ENCODE results near the gene PIP5KL1. TPM values are rescaled to one million over a fixed set of nuclear protein-coding genes. Genes with fewer than 3 reads are reported as not detected.
A peak's percentile ranks its signal among the peaks of the same experiment; 100 is the strongest.

PIP5KL1 gene
- total and polyA plus RNA-seq, 2 of the 4 experiments (the other 2 are of a cell fraction), result 0.36 to 3.6 TPM

- Histone ChIP-seq H4K91ac (ENCODE audit: insufficient read depth, low read depth, low read length) (no peak overlapping the region), H3K79me1 (ENCODE audit: low read depth in 1 of 2, low read length in 2 of 2) (peaks cover 0 to 37% of the 10 kb centered on the region in 2 experiments; a peak in 3 of 4 replicates), H3K36me3 (ENCODE audit: control insufficient read depth, insufficient read depth, low read length) (peaks cover 58% of the 10 kb centered on the region), H3K9me3 (ENCODE audit: control insufficient read depth, insufficient read depth, low read length) (peaks cover 2% of the 10 kb centered on the region), H3K9me1 (ENCODE audit: insufficient read depth, low read length) (peaks cover 11% of the 10 kb centered on the region), H3K4me3 (ENCODE audit: insufficient read depth, low read depth, low read length) (no peak overlapping the region), H2AFZ (replicated peaks; ENCODE audit: low read length, poor library complexity) (no peak overlapping the region), H3K4ac (ENCODE audit: low read depth, low read length) (no peak overlapping the region), H3K14ac (replicated peaks; ENCODE audit: low read depth, low read length) (no peak overlapping the region), H2BK15ac (ENCODE audit: low read depth, low read length) (no peak overlapping the region), H3K9ac (ENCODE audit: low read depth, low read length) (no peak overlapping the region), H2BK120ac (ENCODE audit: low read depth, low read length) (no peak overlapping the region), H3K27ac (ENCODE audit: insufficient read depth, low read length) (no peak overlapping the region), H3K18ac (ENCODE audit: low read depth, low read length) (no peak overlapping the region), H3K27me3 (ENCODE audit: control insufficient read depth, insufficient read depth, low read length) (no peaks in the 10 kb centered on the region), H2AK5ac (ENCODE audit: low read depth, low read length) (no peak overlapping the region), H3K56ac (ENCODE audit: extremely low read depth, insufficient read depth, low read length) (no peak overlapping the region), H3K4me2 (ENCODE audit: low read depth, low read length) (no peak overlapping the region), H4K20me1 (ENCODE audit: insufficient read depth, low read length) (peaks cover 16% of the 10 kb centered on the region; the same call in 1 of the 2 replicates), H2BK5ac (ENCODE audit: low read depth, low read length, poor library complexity, severe bottlenecking) (no peak overlapping the region), H4K8ac (ENCODE audit: low read depth in 2 of 2, low read length in 2 of 2) (no peak overlapping the region), H3K23ac (ENCODE audit: low read depth, low read length) (no peak overlapping the region), H3K4me1 (ENCODE audit: control insufficient read depth, insufficient read depth, low read length) (peaks cover 4% of the 10 kb centered on the region), H4K5ac (ENCODE audit: low read depth, low read length) (no peak overlapping the region), H2BK20ac (ENCODE audit: low read depth, low read length) (no peak overlapping the region), H2AK9ac (replicated peaks; ENCODE audit: low read depth, low read length, poor library complexity) (no peak overlapping the region)
- ATAC-seq (ENCODE audit: low read depth) (no peak), DNase-seq (no peak)
- POLR2A ChIA-PET (ENCODE audit: unreplicated experiment), result no interaction called here
- CTCF ChIA-PET, result no interaction called here
- WGBS, 2 experiments (ENCODE audit: extremely low coverage in 2 of 2, insufficient read length in 1 of 2), result no CpG with 5 or more reads among the region's 2 CpGs
- intact Hi-C loops (cut with micrococcal nuclease) (no loop called here), in situ Hi-C loops (cut with MboI; ENCODE audit: low sequenced_read_pairs) (no loop called here), dilution Hi-C loops (cut with HindIII; ENCODE audit: low sequenced_read_pairs, unreplicated experiment) (no loop called here)
- TF ChIP-seq, protein P1, sequence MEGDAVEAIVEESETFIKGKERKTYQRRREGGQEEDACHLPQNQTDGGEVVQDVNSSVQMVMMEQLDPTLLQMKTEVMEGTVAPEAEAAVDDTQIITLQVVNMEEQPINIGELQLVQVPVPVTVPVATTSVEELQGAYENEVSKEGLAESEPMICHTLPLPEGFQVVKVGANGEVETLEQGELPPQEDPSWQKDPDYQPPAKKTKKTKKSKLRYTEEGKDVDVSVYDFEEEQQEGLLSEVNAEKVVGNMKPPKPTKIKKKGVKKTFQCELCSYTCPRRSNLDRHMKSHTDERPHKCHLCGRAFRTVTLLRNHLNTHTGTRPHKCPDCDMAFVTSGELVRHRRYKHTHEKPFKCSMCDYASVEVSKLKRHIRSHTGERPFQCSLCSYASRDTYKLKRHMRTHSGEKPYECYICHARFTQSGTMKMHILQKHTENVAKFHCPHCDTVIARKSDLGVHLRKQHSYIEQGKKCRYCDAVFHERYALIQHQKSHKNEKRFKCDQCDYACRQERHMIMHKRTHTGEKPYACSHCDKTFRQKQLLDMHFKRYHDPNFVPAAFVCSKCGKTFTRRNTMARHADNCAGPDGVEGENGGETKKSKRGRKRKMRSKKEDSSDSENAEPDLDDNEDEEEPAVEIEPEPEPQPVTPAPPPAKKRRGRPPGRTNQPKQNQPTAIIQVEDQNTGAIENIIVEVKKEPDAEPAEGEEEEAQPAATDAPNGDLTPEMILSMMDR (conservative IDR thresholded peaks at IDR 0.05; ENCODE audit: low read depth, low read length), result 0 out of 2 replicates have a peak, but pooled peaks have one; percentile 14
- TF ChIP-seq NFE2L2 (IDR thresholded peaks at IDR 0.05; ENCODE audit: low read depth, low read length) (no peak), FOS (IDR thresholded peaks at IDR 0.05; ENCODE audit: low read depth, low read length) (no peak), POLR2A (IDR thresholded peaks at IDR 0.05; ENCODE audit: low read depth, low read length) (no peak), RCOR1 (IDR thresholded peaks at IDR 0.05; ENCODE audit: insufficient replicate concordance, low read length) (no peak), MAZ (IDR thresholded peaks at IDR 0.05; ENCODE audit: borderline replicate concordance, low read depth, low read length) (no peak), MXI1 (IDR thresholded peaks at IDR 0.05; ENCODE audit: borderline replicate concordance, low read depth, low read length) (no peak), SMC3 (IDR thresholded peaks at IDR 0.05; ENCODE audit: low read depth, low read length) (no peak), RAD21 (IDR thresholded peaks at IDR 0.05; ENCODE audit: low read length) (peak; percentile 20; the same call in 1 of the 2 replicates)
- TF ChIP-seq, protein P2, sequence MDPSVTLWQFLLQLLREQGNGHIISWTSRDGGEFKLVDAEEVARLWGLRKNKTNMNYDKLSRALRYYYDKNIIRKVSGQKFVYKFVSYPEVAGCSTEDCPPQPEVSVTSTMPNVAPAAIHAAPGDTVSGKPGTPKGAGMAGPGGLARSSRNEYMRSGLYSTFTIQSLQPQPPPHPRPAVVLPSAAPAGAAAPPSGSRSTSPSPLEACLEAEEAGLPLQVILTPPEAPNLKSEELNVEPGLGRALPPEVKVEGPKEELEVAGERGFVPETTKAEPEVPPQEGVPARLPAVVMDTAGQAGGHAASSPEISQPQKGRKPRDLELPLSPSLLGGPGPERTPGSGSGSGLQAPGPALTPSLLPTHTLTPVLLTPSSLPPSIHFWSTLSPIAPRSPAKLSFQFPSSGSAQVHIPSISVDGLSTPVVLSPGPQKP (IDR thresholded peaks at IDR 0.05; ENCODE audit: borderline replicate concordance, low read depth, low read length), result no peak
- TF ChIP-seq, protein P3, sequence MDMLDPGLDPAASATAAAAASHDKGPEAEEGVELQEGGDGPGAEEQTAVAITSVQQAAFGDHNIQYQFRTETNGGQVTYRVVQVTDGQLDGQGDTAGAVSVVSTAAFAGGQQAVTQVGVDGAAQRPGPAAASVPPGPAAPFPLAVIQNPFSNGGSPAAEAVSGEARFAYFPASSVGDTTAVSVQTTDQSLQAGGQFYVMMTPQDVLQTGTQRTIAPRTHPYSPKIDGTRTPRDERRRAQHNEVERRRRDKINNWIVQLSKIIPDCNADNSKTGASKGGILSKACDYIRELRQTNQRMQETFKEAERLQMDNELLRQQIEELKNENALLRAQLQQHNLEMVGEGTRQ (IDR thresholded peaks at IDR 0.05; ENCODE audit: low read depth, low read length), result no peak
- no TSS peak for BruUV-seq (replicated peaks)
These were observed 42.8 kb downstream of the PIP5KL1 start for GRCh38 chr9:127887792-127888191.

Data from IMR-90 (cell line).